ENCODE results near the gene HOXC6.

HOXC6 gene

GRCh38 chr12:54042970-54043853 lies 15.0 kb downstream of the HOXC6 start:
- no peak for DNase-seq (ENCODE audit: low spot score)

GRCh38 chr12:54044425-54045103 lies 16.3 kb downstream of the HOXC6 start:
- DNase-seq (ENCODE audit: low spot score): no peak

GRCh38 chr12:54045401-54045800 lies 17.2 kb downstream of the HOXC6 start:
- DNase-seq (ENCODE audit: low spot score): no peak

- DNase-seq (ENCODE audit: low spot score): no peak
Measured at GRCh38 chr12:54045868-54046521, 17.8 kb downstream of the HOXC6 start.

GRCh38 chr12:54046809-54047159 lies 18.5 kb downstream of the HOXC6 start:
- no peak for DNase-seq (ENCODE audit: low spot score)

- no peak for DNase-seq (ENCODE audit: low spot score)
Measured at GRCh38 chr12:54047160-54047963, 19.1 kb downstream of the HOXC6 start.

GRCh38 chr12:54047964-54048303 lies 19.7 kb downstream of the HOXC6 start:
- no peak for DNase-seq (ENCODE audit: low spot score)

DNA sequence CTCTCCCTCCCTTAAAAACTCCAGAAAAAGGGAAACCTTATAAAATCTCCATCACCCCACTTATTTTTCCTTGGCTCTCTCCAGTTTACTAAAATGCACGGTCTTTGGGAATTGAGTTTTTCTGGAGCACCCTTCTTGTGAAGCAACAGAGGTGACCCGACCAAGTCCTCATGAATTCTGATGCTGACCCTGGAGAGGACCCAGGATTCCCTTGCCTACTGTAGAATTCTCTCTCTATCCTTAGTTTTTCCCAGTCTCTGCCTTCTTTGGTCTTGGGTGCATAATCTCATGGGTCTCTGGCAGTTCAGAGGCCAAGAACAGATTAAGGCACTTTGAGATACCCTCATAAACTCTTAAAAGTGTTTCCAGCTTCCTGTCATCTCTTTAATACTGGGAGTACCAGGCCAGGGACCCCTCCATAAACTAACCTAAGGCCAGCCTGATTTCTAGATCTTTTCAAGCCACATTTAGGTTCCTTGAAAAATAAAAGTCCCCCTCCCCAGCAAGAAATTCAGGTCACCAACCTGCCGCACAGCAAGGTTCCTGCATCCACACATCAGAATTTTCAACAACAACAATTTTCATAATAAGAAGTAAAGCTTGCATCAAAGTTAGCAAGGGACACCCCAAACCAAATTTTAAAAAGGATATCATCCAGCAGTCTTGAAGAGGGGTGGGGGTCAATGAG lies 20.3 kb downstream of the HOXC6 start:
- DNase-seq (ENCODE audit: low spot score): no peak

DNA sequence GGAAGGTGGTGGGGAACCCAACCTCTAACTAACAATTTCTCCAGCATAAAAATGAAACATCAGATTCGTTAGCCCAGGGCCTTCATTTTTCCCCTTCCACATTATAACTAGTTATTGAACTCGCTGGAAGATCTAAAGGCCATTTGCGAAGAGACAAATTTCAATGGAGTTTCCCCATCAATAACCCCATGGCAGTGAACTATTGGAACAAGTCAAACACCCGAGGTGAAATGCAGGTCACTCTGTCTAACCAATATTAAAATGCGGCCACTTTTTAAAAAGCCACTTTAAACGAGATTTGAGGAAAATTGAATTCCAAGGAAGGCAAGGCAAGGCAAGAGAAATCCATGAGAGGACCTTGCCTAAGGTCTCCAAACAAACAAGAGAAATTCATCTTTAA lies 20.9 kb downstream of the HOXC6 start:
- DNase-seq (ENCODE audit: low spot score): no peak

DNA sequence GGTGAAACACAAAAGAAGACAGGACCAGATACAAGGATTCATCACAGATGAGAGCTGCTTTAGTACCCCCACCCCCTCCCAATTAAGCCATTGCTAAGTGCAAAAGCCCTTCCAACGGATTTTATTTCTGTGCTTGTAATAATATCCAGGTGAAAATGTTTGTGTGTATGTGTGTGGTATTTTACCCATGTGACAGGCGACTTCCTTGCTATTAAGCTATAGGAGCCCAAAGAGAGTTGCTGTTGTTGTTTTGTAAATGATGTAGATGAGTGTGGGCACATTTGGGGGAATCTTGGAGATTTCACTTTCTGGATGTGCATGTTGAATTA lies 22.2 kb downstream of the HOXC6 start:
- no peak for DNase-seq (ENCODE audit: low spot score)

DNA sequence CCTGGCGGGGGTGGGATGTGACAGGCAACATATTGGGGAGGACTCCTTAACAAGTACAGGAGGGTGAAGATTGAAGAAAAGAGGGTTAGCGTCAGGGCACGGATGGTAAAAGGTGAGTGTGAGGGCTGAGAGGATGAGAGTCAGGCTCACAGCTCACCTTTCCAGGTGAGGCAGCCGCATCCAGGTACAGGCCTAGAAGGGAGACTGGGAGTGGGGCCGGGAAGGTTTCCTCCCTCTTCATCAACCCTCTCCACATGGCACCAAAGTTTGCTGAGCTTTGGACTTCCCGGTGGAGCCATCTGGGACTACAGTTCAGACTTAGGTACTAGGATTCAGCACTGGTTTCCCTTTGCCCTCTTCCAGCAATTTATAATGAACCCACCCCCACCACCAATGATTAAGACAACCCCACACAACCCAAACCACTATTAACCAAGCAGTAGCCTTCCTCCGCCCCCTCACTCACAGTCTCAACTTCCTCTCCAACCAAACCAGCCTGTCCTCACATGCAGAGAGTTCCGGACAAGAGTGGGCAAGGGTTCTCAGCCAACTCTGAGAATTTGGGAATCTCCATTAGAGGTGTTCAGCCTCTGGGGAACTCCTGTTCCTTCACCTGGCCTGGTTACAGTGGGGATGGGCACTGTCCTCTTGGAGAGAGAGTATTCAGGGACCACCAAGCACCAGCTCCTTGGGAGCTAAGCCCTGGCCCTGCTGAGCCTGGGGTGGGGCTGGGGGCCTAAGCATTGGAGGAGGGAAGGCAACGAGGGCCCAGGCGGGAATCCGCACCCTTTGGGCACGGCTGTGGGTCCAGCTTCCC lies 23.0 kb downstream of the HOXC6 start:
- DNase-seq (ENCODE audit: low spot score): no peak

DNA sequence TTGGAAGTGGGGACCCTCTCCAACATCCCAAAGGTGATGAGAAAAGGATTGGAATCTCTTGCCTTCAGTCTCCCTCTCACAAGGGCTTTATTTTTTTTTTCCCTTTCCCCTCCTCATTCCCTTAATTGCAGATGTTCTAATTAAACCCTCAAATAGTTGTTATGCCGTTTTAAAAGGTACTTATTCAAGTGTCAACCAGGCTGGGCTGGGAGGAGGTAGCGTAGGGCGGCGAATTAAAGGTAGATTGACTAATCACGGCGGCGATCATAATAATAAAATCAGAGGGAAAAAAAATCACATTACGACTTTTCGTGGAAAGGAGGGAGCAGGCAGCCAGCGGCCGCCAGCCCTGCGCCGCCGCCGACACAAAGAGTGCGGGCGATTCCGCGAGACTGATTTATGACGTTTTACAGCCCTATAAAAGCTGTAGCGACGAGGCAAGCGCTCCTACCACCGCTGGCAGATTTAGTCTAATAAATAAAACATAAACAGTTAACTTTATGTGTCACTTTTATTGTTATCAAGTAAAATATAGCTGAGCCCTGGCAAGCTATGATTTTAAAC lies 23.7 kb downstream of the HOXC6 start:
- DNase-seq (ENCODE audit: low spot score): no peak

DNA sequence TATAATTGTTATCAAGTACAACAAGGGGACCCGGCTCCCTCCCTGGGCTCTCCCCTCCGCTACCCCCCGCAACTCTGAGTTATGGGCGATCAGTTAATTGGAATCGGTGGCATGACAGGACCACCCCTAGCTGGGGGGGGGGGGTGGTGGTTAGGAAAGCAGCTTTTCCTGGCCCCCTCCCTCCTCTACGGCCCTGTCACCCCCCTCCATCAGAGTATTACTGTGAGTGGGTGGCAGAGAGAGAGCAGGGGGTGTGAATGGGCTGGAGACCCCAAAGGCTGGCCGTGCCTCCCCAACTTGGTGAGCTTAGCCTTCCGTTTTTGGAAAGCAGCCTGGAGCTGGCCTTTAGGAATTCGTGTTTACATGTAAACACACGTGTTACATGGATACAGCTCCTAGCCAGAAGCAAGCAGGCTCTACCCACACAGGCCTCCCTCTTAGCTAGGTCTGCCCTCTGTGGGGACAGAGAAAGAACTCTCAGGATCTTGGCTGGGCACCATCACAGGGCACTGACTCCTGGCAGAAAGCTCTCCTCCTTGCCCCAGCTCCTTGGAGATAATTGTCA lies 24.3 kb downstream of the HOXC6 start:
- no peak for DNase-seq (ENCODE audit: low spot score)

- no peak for DNase-seq (ENCODE audit: low spot score)
Measured at GRCh38 chr12:54053003-54053750, 24.9 kb downstream of the HOXC6 start.

DNA sequence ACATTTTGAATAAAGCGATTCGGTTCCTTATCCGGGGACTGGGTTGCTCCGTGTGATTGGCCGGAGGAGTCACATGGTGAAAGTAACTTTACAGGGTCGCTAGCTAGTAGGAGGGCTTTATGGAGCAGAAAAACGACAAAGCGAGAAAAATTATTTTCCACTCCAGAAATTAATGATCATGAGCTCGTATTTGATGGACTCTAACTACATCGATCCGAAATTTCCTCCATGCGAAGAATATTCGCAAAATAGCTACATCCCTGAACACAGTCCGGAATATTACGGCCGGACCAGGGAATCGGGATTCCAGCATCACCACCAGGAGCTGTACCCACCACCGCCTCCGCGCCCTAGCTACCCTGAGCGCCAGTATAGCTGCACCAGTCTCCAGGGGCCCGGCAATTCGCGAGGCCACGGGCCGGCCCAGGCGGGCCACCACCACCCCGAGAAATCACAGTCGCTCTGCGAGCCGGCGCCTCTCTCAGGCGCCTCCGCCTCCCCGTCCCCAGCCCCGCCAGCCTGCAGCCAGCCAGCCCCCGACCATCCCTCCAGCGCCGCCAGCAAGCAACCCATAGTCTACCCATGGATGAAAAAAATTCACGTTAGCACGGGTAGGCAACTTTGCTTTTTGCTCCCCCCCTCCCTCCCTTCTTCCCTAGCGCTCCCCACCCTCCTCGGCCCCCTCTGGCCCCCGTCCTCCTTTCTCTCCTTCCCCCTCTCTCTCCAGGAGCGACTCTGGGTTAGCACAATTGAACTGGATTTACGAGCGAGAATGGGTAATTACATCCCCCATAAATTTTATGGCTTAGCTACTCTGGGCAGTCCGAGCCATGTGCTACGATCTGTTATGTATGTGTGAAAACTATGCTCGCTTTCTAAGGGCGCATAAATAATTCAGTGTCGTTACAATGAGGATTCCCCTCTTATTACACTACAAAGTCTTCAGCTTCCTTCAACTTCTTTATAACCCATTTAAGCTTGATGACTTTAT lies 25.8 kb downstream of the HOXC6 start, which contains the start of gene HOXC4:
TSS of gene HOXC4 (plus strand) at position 85 of the 991 bp plus-strand sequence. CDS start at position 173, 88 bp downstream.
- peak; percentile 64 for DNase-seq (ENCODE audit: low spot score)

- DNase-seq (ENCODE audit: low spot score): no peak
Measured at GRCh38 chr12:54054742-54055194, 26.5 kb downstream of the HOXC6 start.

DNA sequence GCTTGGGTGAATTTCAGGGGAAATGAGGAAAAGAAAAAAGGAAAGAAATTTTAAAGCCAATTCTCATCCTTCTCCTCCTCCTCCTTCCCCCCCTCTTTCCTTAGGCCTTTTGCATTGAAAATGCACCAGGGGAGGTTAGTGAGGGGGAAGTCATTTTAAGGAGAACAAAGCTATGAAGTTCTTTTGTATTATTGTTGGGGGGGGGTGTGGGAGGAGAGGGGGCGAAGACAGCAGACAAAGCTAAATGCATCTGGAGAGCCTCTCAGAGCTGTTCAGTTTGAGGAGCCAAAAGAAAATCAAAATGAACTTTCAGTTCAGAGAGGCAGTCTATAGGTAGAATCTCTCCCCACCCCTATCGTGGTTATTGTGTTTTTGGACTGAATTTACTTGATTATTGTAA lies 27.3 kb downstream of the HOXC6 start:
- DNase-seq (ENCODE audit: low spot score): no peak

- no peak for DNase-seq (ENCODE audit: low spot score)
Measured at GRCh38 chr12:54056110-54056509, 27.9 kb downstream of the HOXC6 start.
